T-helper 2 cell treated with Interferon-gamma antibody and Interleukin-4, amounts not matched to agents 5 μg/mL and 100 μg/mL, for 36 hours (primary cell): Measurements from ENCODE around the gene STARD10.
A peak's percentile ranks its signal among the peaks of the same experiment; 100 is the strongest.

Experiments
- DNase-seq: peaks from one replicate; pipeline ENCODE4 v3.0.0; 2021; ENCODE audit warnings: low spot score
- H3K27ac Mint-ChIP-seq: one replicate; pipeline ENCODE4 v1.8.0; 2021; ENCODE audit warnings: mild to moderate bottlenecking, mixed read lengths
- H3K27me3 Mint-ChIP-seq: one replicate; pipeline ENCODE4 v1.8.0; 2021; ENCODE audit warnings: low read depth, mixed read lengths
- H3K36me3 Mint-ChIP-seq: one replicate; pipeline ENCODE4 v1.8.0; 2021; ENCODE audit warnings: low read depth, mixed read lengths
- H3K4me1 Mint-ChIP-seq: one replicate; pipeline ENCODE4 v1.8.0; 2021; ENCODE audit warnings: low read depth, mixed read lengths
- H3K4me3 Mint-ChIP-seq: one replicate; pipeline ENCODE4 v1.8.0; 2022; ENCODE audit warnings: mild to moderate bottlenecking, moderate library complexity, mixed read lengths
- H3K9me3 Mint-ChIP-seq: one replicate; pipeline ENCODE4 v1.8.0; 2021; ENCODE audit warnings: mixed read lengths

Gene STARD10

GRCh38 chr11:72725724-72726028 is 68.2 kb downstream of the STARD10 start:
- H3K27ac Mint-ChIP-seq = peak overlapping the region; percentile 64
- no peak overlapping the region for H3K4me3 Mint-ChIP-seq
- no peak for DNase-seq
- H3K9me3 Mint-ChIP-seq = no peaks in the 10 kb centered on the region
- peaks cover 16% of the 10 kb centered on the region for H3K4me1 Mint-ChIP-seq
- H3K36me3 Mint-ChIP-seq = peaks cover 3% of the 10 kb centered on the region
- no peaks in the 10 kb centered on the region for H3K27me3 Mint-ChIP-seq

- H3K27ac Mint-ChIP-seq = peak overlapping the region; percentile 79
- H3K36me3 Mint-ChIP-seq = peaks cover 5% of the 10 kb centered on the region
- peaks cover 22% of the 10 kb centered on the region for H3K4me1 Mint-ChIP-seq
- no peaks in the 10 kb centered on the region for H3K27me3 Mint-ChIP-seq
- peak; percentile 50 for DNase-seq
- H3K4me3 Mint-ChIP-seq = no peak overlapping the region
- H3K9me3 Mint-ChIP-seq = no peaks in the 10 kb centered on the region
Measured at GRCh38 chr11:72724851-72725723, 68.8 kb downstream of the STARD10 start.

GRCh38 chr11:72724021-72724551 is 69.8 kb downstream of the STARD10 start:
- peaks cover 28% of the 10 kb centered on the region for H3K4me1 Mint-ChIP-seq
- H3K4me3 Mint-ChIP-seq = no peak overlapping the region
- H3K36me3 Mint-ChIP-seq = peaks cover 7% of the 10 kb centered on the region
- no peak for DNase-seq
- no peaks in the 10 kb centered on the region for H3K9me3 Mint-ChIP-seq
- no peaks in the 10 kb centered on the region for H3K27me3 Mint-ChIP-seq
- H3K27ac Mint-ChIP-seq = peak overlapping the region; percentile 7

GRCh38 chr11:72723508-72723907 is 70.3 kb downstream of the STARD10 start:
- Mint-ChIP-seq H3K4me3 (peak overlapping the region; percentile 12), H3K9me3 (no peaks in the 10 kb centered on the region), H3K27ac (peak overlapping the region; percentile 7), H3K4me1 (peaks cover 29% of the 10 kb centered on the region), H3K36me3 (peaks cover 7% of the 10 kb centered on the region), H3K27me3 (no peaks in the 10 kb centered on the region)
- DNase-seq = no peak

- H3K4me1 Mint-ChIP-seq = peaks cover 32% of the 10 kb centered on the region
- peak overlapping the region; percentile 93 for H3K27ac Mint-ChIP-seq
- DNase-seq = peak; percentile 79
Measured at GRCh38 chr11:72722050-72722748, 71.6 kb downstream of the STARD10 start.

GRCh38 chr11:72721689-72722049 is 72.2 kb downstream of the STARD10 start:
- Mint-ChIP-seq H3K4me3 (peak overlapping the region; percentile 96), H3K9me3 (no peaks in the 10 kb centered on the region), H3K36me3 (peaks cover 7% of the 10 kb centered on the region), H3K27ac (peak overlapping the region; percentile 93), H3K4me1 (peaks cover 32% of the 10 kb centered on the region), H3K27me3 (no peaks in the 10 kb centered on the region)
- peak; percentile 27 for DNase-seq

More at GRCh38 chr11:72722050-72722748, 71.6 kb downstream of the STARD10 start:
- Mint-ChIP-seq H3K36me3 (peaks cover 7% of the 10 kb centered on the region), H3K27me3 (no peaks in the 10 kb centered on the region), H3K4me3 (peak overlapping the region; percentile 96), H3K9me3 (no peaks in the 10 kb centered on the region)

GRCh38 chr11:72721276-72721675 is 72.6 kb downstream of the STARD10 start:
- H3K9me3 Mint-ChIP-seq = no peaks in the 10 kb centered on the region
- DNase-seq = no peak
- H3K36me3 Mint-ChIP-seq = peaks cover 7% of the 10 kb centered on the region
- H3K27me3 Mint-ChIP-seq = no peaks in the 10 kb centered on the region
- peak overlapping the region; percentile 96 for H3K4me3 Mint-ChIP-seq
- peak overlapping the region; percentile 93 for H3K27ac Mint-ChIP-seq
- H3K4me1 Mint-ChIP-seq = peaks cover 32% of the 10 kb centered on the region

GRCh38 chr11:72720784-72721183 is 73.1 kb downstream of the STARD10 start:
- H3K4me3 Mint-ChIP-seq = peak overlapping the region; percentile 96
- no peaks in the 10 kb centered on the region for H3K9me3 Mint-ChIP-seq
- H3K27ac Mint-ChIP-seq = peak overlapping the region; percentile 93
- H3K4me1 Mint-ChIP-seq = peaks cover 32% of the 10 kb centered on the region
- DNase-seq = no peak
- peaks cover 7% of the 10 kb centered on the region for H3K36me3 Mint-ChIP-seq
- H3K27me3 Mint-ChIP-seq = no peaks in the 10 kb centered on the region

GRCh38 chr11:72720047-72720446 is 73.8 kb downstream of the STARD10 start:
- Mint-ChIP-seq H3K4me3 (peak overlapping the region; percentile 96), H3K4me1 (peaks cover 27% of the 10 kb centered on the region), H3K9me3 (no peaks in the 10 kb centered on the region), H3K36me3 (peaks cover 4% of the 10 kb centered on the region), H3K27me3 (no peaks in the 10 kb centered on the region), H3K27ac (peak overlapping the region; percentile 93)
- no peak for DNase-seq

- DNase-seq = no peak
- H3K4me1 Mint-ChIP-seq = peaks cover 28% of the 10 kb centered on the region
Measured at GRCh38 chr11:72719551-72719950, 74.3 kb downstream of the STARD10 start.

GRCh38 chr11:72719144-72719543 is 74.7 kb downstream of the STARD10 start:
- Mint-ChIP-seq H3K4me1 (peaks cover 28% of the 10 kb centered on the region), H3K4me3 (peak overlapping the region; percentile 96), H3K9me3 (no peaks in the 10 kb centered on the region)

More at GRCh38 chr11:72719551-72719950, 74.3 kb downstream of the STARD10 start:
- Mint-ChIP-seq H3K27me3 (no peaks in the 10 kb centered on the region), H3K4me3 (peak overlapping the region; percentile 96), H3K36me3 (peaks cover 4% of the 10 kb centered on the region), H3K9me3 (no peaks in the 10 kb centered on the region), H3K27ac (peak overlapping the region; percentile 23)

GRCh38 chr11:72718101-72718501 is 75.7 kb downstream of the STARD10 start:
- no peak for DNase-seq
- H3K27ac Mint-ChIP-seq = no peak overlapping the region
- H3K4me1 Mint-ChIP-seq = peaks cover 25% of the 10 kb centered on the region
- H3K4me3 Mint-ChIP-seq = no peak overlapping the region
- H3K27me3 Mint-ChIP-seq = no peaks in the 10 kb centered on the region
- peaks cover 4% of the 10 kb centered on the region for H3K36me3 Mint-ChIP-seq
- no peaks in the 10 kb centered on the region for H3K9me3 Mint-ChIP-seq

More at GRCh38 chr11:72719144-72719543, 74.7 kb downstream of the STARD10 start:
- no peaks in the 10 kb centered on the region for H3K27me3 Mint-ChIP-seq
- no peak for DNase-seq
- H3K27ac Mint-ChIP-seq = peak overlapping the region; percentile 23
- peaks cover 4% of the 10 kb centered on the region for H3K36me3 Mint-ChIP-seq

- DNase-seq = no peak
- Mint-ChIP-seq H3K27me3 (no peaks in the 10 kb centered on the region), H3K27ac (no peak overlapping the region), H3K4me3 (no peak overlapping the region), H3K9me3 (no peaks in the 10 kb centered on the region), H3K36me3 (peaks cover 8% of the 10 kb centered on the region), H3K4me1 (peaks cover 22% of the 10 kb centered on the region)
Measured at GRCh38 chr11:72716788-72717435, 76.9 kb downstream of the STARD10 start.

GRCh38 chr11:72716290-72716689 is 77.6 kb downstream of the STARD10 start:
- peaks cover 22% of the 10 kb centered on the region for H3K4me1 Mint-ChIP-seq
- H3K27me3 Mint-ChIP-seq = no peaks in the 10 kb centered on the region
- no peak for DNase-seq
- H3K27ac Mint-ChIP-seq = no peak overlapping the region
- H3K4me3 Mint-ChIP-seq = no peak overlapping the region
- H3K36me3 Mint-ChIP-seq = peaks cover 9% of the 10 kb centered on the region
- H3K9me3 Mint-ChIP-seq = no peaks in the 10 kb centered on the region
